IMR-90 (cell line): ENCODE measurements around the gene IRF4. TPM values are rescaled to one million over a fixed set of nuclear protein-coding genes. Genes with fewer than 3 reads are reported as not detected.

Experiments used
- ATAC-seq: fragments of 200-7000 bp; cut with Tn5 transposase; 2 replicates; pipeline ENCODE4 v1.9.1; 2020; ENCODE audit warnings: low read depth, mild to moderate bottlenecking, moderate library complexity
- BruUV-seq: library from RNA; stranded (reverse); fragments of 400-500 nt; replicated peaks from 2 replicates; lab custom pipeline; 2021; lab: Mats Ljungman, UMichigan
- CTCF ChIA-PET: fragments of 300-600 bp; formaldehyde crosslinking; extraction: SDS; loops from one replicate; lab custom pipeline; 2021; ENCODE audit warnings: antibody characterized with exemption; lab: Yijun Ruan, JAX
- POLR2A ChIA-PET: fragments of 300-600 bp; sonication (Branson Sonifier 250); formaldehyde crosslinking; loops from one replicate; lab custom pipeline; 2022; ENCODE audit warnings: antibody characterized with exemption; ENCODE audit not compliant: unreplicated experiment; lab: Charles Lee
- DNase-seq: peaks from one replicate; pipeline ENCODE4 v3.0.0; 2013
- H2AFZ ChIP-seq: replicated peaks from 2 replicates; pipeline ENCODE3; 2013; ENCODE audit warnings: low read length, mild to moderate bottlenecking; ENCODE audit not compliant: poor library complexity
- H2AK5ac ChIP-seq: 2 replicates; pipeline ENCODE4 v1.6.1; 2013; ENCODE audit warnings: low read depth, low read length, inconsistent platforms
- H2AK9ac ChIP-seq: replicated peaks from 2 replicates; pipeline ENCODE3; 2013; ENCODE audit warnings: mild to moderate bottlenecking, low read depth, low read length, moderate library complexity; ENCODE audit not compliant: poor library complexity
- H2BK120ac ChIP-seq: 2 replicates; pipeline ENCODE4 v1.6.1; 2013; ENCODE audit warnings: low read depth, low read length, inconsistent platforms
- H2BK15ac ChIP-seq: 3 replicates; pipeline ENCODE4 v1.6.1; 2013; ENCODE audit warnings: low read depth, low read length, inconsistent platforms
- H2BK20ac ChIP-seq: 2 replicates; pipeline ENCODE4 v1.6.1; 2013; ENCODE audit warnings: low read depth, mild to moderate bottlenecking, inconsistent platforms, low read length, moderate library complexity
- H2BK5ac ChIP-seq: 2 replicates; pipeline ENCODE4 v1.6.1; 2013; ENCODE audit warnings: mild to moderate bottlenecking, low read depth, low read length, inconsistent platforms; ENCODE audit not compliant: poor library complexity, severe bottlenecking
- H3K14ac ChIP-seq: replicated peaks from 2 replicates; pipeline ENCODE4 v1.6.1; 2013; ENCODE audit warnings: low read depth, low read length, inconsistent platforms
- H3K18ac ChIP-seq: 2 replicates; pipeline ENCODE4 v1.6.1; 2013; ENCODE audit warnings: low read depth, low read length, control low read depth
- H3K23ac ChIP-seq: 2 replicates; pipeline ENCODE4 v1.6.1; 2013; ENCODE audit warnings: low read depth, low read length, inconsistent platforms
- H3K27ac ChIP-seq: 2 replicates; pipeline ENCODE4 v1.5.1; 2013; ENCODE audit warnings: mild to moderate bottlenecking, control low read depth, low read length; ENCODE audit not compliant: insufficient read depth
- H3K27me3 ChIP-seq: 2 replicates; pipeline ENCODE4 v1.6.1; 2013; ENCODE audit warnings: low read length; ENCODE audit not compliant: control insufficient read depth, insufficient read depth
- H3K36me3 ChIP-seq: 2 replicates; pipeline ENCODE4 v1.6.1; 2013; ENCODE audit warnings: low read length, mixed read lengths; ENCODE audit not compliant: control insufficient read depth, insufficient read depth
- H3K4ac ChIP-seq: 2 replicates; pipeline ENCODE4 v1.6.1; 2013; ENCODE audit warnings: low read depth, low read length, inconsistent platforms
- H3K4me1 ChIP-seq: 2 replicates; pipeline ENCODE4 v1.6.1; 2013; ENCODE audit warnings: low read length, mixed read lengths; ENCODE audit not compliant: control insufficient read depth, insufficient read depth
- H3K4me2 ChIP-seq: 2 replicates; pipeline ENCODE4 v1.6.1; 2013; ENCODE audit warnings: low read depth, mild to moderate bottlenecking, control low read depth, low read length, moderate library complexity
- H3K4me3 ChIP-seq: 2 replicates; pipeline ENCODE4 v1.5.1; 2013; ENCODE audit warnings: low read depth, mild to moderate bottlenecking, control low read depth, low read length, moderate library complexity; ENCODE audit not compliant: insufficient read depth
- H3K56ac ChIP-seq: 2 replicates; pipeline ENCODE4 v1.6.1; 2013; ENCODE audit warnings: low read length, inconsistent platforms; ENCODE audit not compliant: insufficient read depth; ENCODE audit errors: extremely low read depth
- H3K79me1 ChIP-seq, 2 experiments: 2 replicates each; pipeline ENCODE4 v1.6.1; 2013; ENCODE audit warnings: low read length in 2 of 2, inconsistent platforms in 1 of 2, low read depth in 1 of 2
- H3K9ac ChIP-seq: 2 replicates; pipeline ENCODE4 v1.6.1; 2013; ENCODE audit warnings: low read depth, low read length, control low read depth
- H3K9me1 ChIP-seq: 2 replicates; pipeline ENCODE4 v1.6.1; 2013; ENCODE audit warnings: low read length, inconsistent platforms; ENCODE audit not compliant: insufficient read depth
- H3K9me3 ChIP-seq: 2 replicates; pipeline ENCODE4 v1.6.1; 2013; ENCODE audit warnings: low read length; ENCODE audit not compliant: control insufficient read depth, insufficient read depth
- H4K20me1 ChIP-seq: 2 replicates; pipeline ENCODE4 v1.6.1; 2013; ENCODE audit warnings: low read length, inconsistent platforms; ENCODE audit not compliant: insufficient read depth
- H4K5ac ChIP-seq: 2 replicates; pipeline ENCODE4 v1.6.1; 2013; ENCODE audit warnings: mild to moderate bottlenecking, low read depth, low read length, control low read depth
- H4K8ac ChIP-seq, 2 experiments: 2 replicates each; pipeline ENCODE4 v1.6.1; 2013; ENCODE audit warnings: low read depth in 2 of 2, low read length in 2 of 2, control low read depth in 1 of 2, inconsistent platforms in 1 of 2
- H4K91ac ChIP-seq: 2 replicates; pipeline ENCODE4 v1.6.1; 2013; ENCODE audit warnings: low read depth, low read length, inconsistent platforms; ENCODE audit not compliant: insufficient read depth
- CEBPB ChIP-seq: IDR thresholded peaks from 2 replicates; pipeline ENCODE4 v1.6.1; 2012; ENCODE audit warnings: low read depth, low read length, improper control_type of control experiment
- ELK1 ChIP-seq: fragments of 150-350 bp; IDR thresholded peaks from 2 replicates; pipeline ENCODE4 v1.6.1; 2016; ENCODE audit warnings: low read depth, mild to moderate bottlenecking, low read length, moderate library complexity, borderline replicate concordance
- MAFK ChIP-seq: IDR thresholded peaks from 2 replicates; pipeline ENCODE4 v1.6.1; 2012; ENCODE audit warnings: low read depth, low read length, improper control_type of control experiment
- RCOR1 ChIP-seq: IDR thresholded peaks from 2 replicates; pipeline ENCODE4 v1.6.1; 2012; ENCODE audit warnings: mild to moderate bottlenecking, low read length, improper control_type of control experiment; ENCODE audit not compliant: insufficient replicate concordance
- SMC3 ChIP-seq: fragments of 150-350 bp; IDR thresholded peaks from 2 replicates; pipeline ENCODE4 v1.6.1; 2016; ENCODE audit warnings: low read depth, mild to moderate bottlenecking, antibody characterized with exemption, low read length, moderate library complexity
- WGBS, 2 experiments: methylation state at CpG; one replicate each; pipeline versions ENCODE4 v1.1.5 to v1.1.7; 2013; ENCODE audit warnings: missing lambda C conversion rate in 2 of 2; ENCODE audit not compliant: insufficient read length in 1 of 2; ENCODE audit errors: extremely low coverage in 2 of 2; 5-methylcytosine and 5-hydroxymethylcytosine counted together
- dilution Hi-C: fragments of 300-500 bp; cut with HindIII; formaldehyde crosslinking; loops from one replicate; pipeline ENCODE4 v1.14.3; 2018; ENCODE audit warnings: low sequenced_read_pairs; ENCODE audit not compliant: unreplicated experiment
- in situ Hi-C: fragments of 300-500 bp; cut with MboI; formaldehyde crosslinking; loops from 3 replicates; pipeline ENCODE4 v1.14.3; 2019; ENCODE audit warnings: low sequenced_read_pairs, inconsistent platforms, mixed read lengths
- intact Hi-C: fragments of 100-400 bp; cut with micrococcal nuclease; formaldehyde crosslinking; loops from 2 replicates; pipeline ENCODE4 v1.10.0; 2022
- polyA plus RNA-seq, 3 experiments: library from polyadenylated mRNA; depleted of rRNA; stranded (reverse); fragments of >200 nt; gene quantifications; 2 replicates each; pipeline ENCODE4 v1.2.3, GENCODE V29; 2012; ENCODE audit warnings: low replicate concordance in 1 of 3
- total RNA-seq: library from RNA; depleted of rRNA; stranded (reverse); fragments of >200 nt; gene quantifications from 2 replicates; pipeline ENCODE4 v1.2.3, GENCODE V29; 2012

IRF4 gene
- total and polyA plus RNA-seq, 2 of the 4 experiments (the other 2 are of a cell fraction), result not detected

- TF ChIP-seq MAFK (no peak), RCOR1 (no peak), CEBPB (no peak), SMC3 (no peak), ELK1 (no peak)
- H3K56ac ChIP-seq, result no peak overlapping the region
- in situ Hi-C loops (no loop called here), intact Hi-C loops (no loop called here), dilution Hi-C loops (no loop called here)
- H3K4me2 ChIP-seq, result no peak overlapping the region
- H4K91ac ChIP-seq, result no peak overlapping the region
- no peaks in the 10 kb centered on the region; the same call in 1 of the 2 replicates for H3K36me3 ChIP-seq
- no peak overlapping the region for H2AFZ ChIP-seq
- H2BK15ac ChIP-seq, result no peak overlapping the region
- H3K4ac ChIP-seq, result no peak overlapping the region
- H3K9me1 ChIP-seq, result no peaks in the 10 kb centered on the region
- no peaks in the 10 kb centered on the region for H3K27me3 ChIP-seq
- H2AK5ac ChIP-seq, result no peak overlapping the region
- POLR2A ChIA-PET, result no interaction called here
- H3K9me3 ChIP-seq, result peaks cover 8% of the 10 kb centered on the region; the same call in 1 of the 2 replicates
- no peak overlapping the region for H2BK5ac ChIP-seq
- CTCF ChIA-PET, result no interaction called here
- BruUV-seq, result no TSS peak
- no peak overlapping the region for H3K4me3 ChIP-seq
- no peaks in the 10 kb centered on the region for H4K20me1 ChIP-seq
- H3K79me1 ChIP-seq, result no peaks in the 10 kb centered on the region
- H2BK20ac ChIP-seq, result no peak overlapping the region
- no peak overlapping the region for H3K18ac ChIP-seq
- H3K9ac ChIP-seq, result no peak overlapping the region
- H3K4me1 ChIP-seq, result no peaks in the 10 kb centered on the region
- H4K5ac ChIP-seq, result no peak overlapping the region
- H3K27ac ChIP-seq, result no peak overlapping the region
- no peak overlapping the region for H3K23ac ChIP-seq
- H4K8ac ChIP-seq, result no peak overlapping the region
- no peak overlapping the region for H2AK9ac ChIP-seq
- ATAC-seq (no peak), DNase-seq (no peak)
- no peak overlapping the region for H2BK120ac ChIP-seq
- 39% methylated on average over 3 of the region's 5 CpGs; no CpG with 5 or more reads in 1 of the 2 experiments for whole genome bisulfite sequencing, 2 experiments
- H3K14ac ChIP-seq, result no peak overlapping the region
Observed at GRCh38 chr6:352474-352873, 39.1 kb upstream of the IRF4 start.
